Hepatocyte (in vitro differentiated cells): ENCODE measurements around the gene COMMD3. TPM values are rescaled to one million over a fixed set of nuclear protein-coding genes. Genes with fewer than 3 reads are reported as not detected.

ENCODE experiments used
- DNase-seq: peaks from one replicate; pipeline ENCODE4 v3.0.0-alpha.2; 2016; ENCODE audit warnings: low spot score
- H2AFZ ChIP-seq: fragments of 200-600 bp; sonication (generic); 2 replicates; pipeline ENCODE4 v1.6.0; 2016; ENCODE audit warnings: antibody characterized with exemption, mild to moderate bottlenecking
- H3K27ac ChIP-seq: fragments of 200-600 bp; sonication (generic); 2 replicates; pipeline ENCODE4 v1.5.1; 2016; ENCODE audit warnings: mild to moderate bottlenecking
- H3K27me3 ChIP-seq: fragments of 200-600 bp; sonication (generic); 2 replicates; pipeline ENCODE4 v1.6.1; 2016
- H3K36me3 ChIP-seq: fragments of 200-600 bp; sonication (generic); replicated peaks from 2 replicates; pipeline ENCODE4 v1.5.1; 2016; ENCODE audit warnings: low read depth; ENCODE audit not compliant: insufficient read depth
- H3K4me1 ChIP-seq: fragments of 200-600 bp; sonication (generic); 2 replicates; pipeline ENCODE4 v1.5.1; 2016; ENCODE audit warnings: mild to moderate bottlenecking, moderate library complexity; ENCODE audit not compliant: insufficient read depth
- H3K4me2 ChIP-seq: fragments of 200-600 bp; sonication (generic); 2 replicates; pipeline ENCODE4 v1.6.0; 2016
- H3K4me3 ChIP-seq: fragments of 200-600 bp; sonication (generic); 2 replicates; pipeline ENCODE4 v1.5.1; 2016; ENCODE audit warnings: mild to moderate bottlenecking
- H3K79me2 ChIP-seq: fragments of 200-600 bp; sonication (generic); 2 replicates; pipeline ENCODE4 v1.6.0; 2017; ENCODE audit warnings: mild to moderate bottlenecking
- H3K9me2 ChIP-seq: fragments of 200-600 bp; sonication (generic); replicated peaks from 2 replicates; pipeline ENCODE4 v1.6.0; 2017; ENCODE audit warnings: mild to moderate bottlenecking; ENCODE audit not compliant: insufficient read depth
- H3K9me3 ChIP-seq: fragments of 200-600 bp; sonication (generic); 2 replicates; pipeline ENCODE4 v1.5.1; 2016; ENCODE audit warnings: low read depth, mild to moderate bottlenecking
- H4K20me1 ChIP-seq: fragments of 200-600 bp; sonication (generic); 2 replicates; pipeline ENCODE4 v1.6.0; 2016; ENCODE audit warnings: mild to moderate bottlenecking; ENCODE audit not compliant: insufficient read depth, poor library complexity, severe bottlenecking
- CTCF ChIP-seq: fragments of 200-600 bp; sonication (generic); IDR thresholded peaks from 2 replicates; pipeline ENCODE4 v1.5.1; 2016; ENCODE audit warnings: antibody characterized with exemption, mild to moderate bottlenecking; ENCODE audit not compliant: poor library complexity
- EZH2 ChIP-seq: fragments of 200-600 bp; sonication (generic); IDR thresholded peaks from 2 replicates; pipeline ENCODE4 v1.6.1; 2016; ENCODE audit warnings: antibody characterized with exemption, mild to moderate bottlenecking, borderline replicate concordance
- EZH2phosphoT487 ChIP-seq: fragments of 200-600 bp; sonication (generic); IDR thresholded peaks from one replicate; pipeline ENCODE4 v1.6.1; 2018; ENCODE audit warnings: antibody characterized with exemption, mild to moderate bottlenecking, low read depth, moderate library complexity; ENCODE audit not compliant: unreplicated experiment, severe bottlenecking
- WGBS: methylation state at CpG from one replicate; pipeline ENCODE4 v1.1.6; 2016; ENCODE audit warnings: low lambda C conversion rate; ENCODE audit errors: missing lambda C conversion rate; 5-methylcytosine and 5-hydroxymethylcytosine counted together
- polyA plus RNA-seq: library from polyadenylated mRNA; unstranded; fragments of >200 nt; fragmentation: Nextera tagmentation; extraction: Ambion mirVana; gene quantifications from 2 replicates; pipeline ENCODE4 v1.2.1, GENCODE V29; 2016
- total RNA-seq: library from RNA; depleted of rRNA; stranded (reverse); fragments of >200 nt; gene quantifications from 2 replicates; pipeline ENCODE4 v1.2.3, GENCODE V29; 2014

COMMD3 gene
- total and polyA plus RNA-seq, 2 experiments from 2014 or later: 55.1 to 92.3 TPM

- H2AFZ ChIP-seq: peak overlapping the region; percentile 87
- DNase-seq: peak; percentile 84
- peaks cover 54% of the 10 kb centered on the region for H3K79me2 ChIP-seq
- H4K20me1 ChIP-seq: peaks cover 46% of the 10 kb centered on the region
- H3K9me2 ChIP-seq: no peaks in the 10 kb centered on the region
- H3K4me2 ChIP-seq: peak overlapping the region; percentile 75
- peaks cover 39% of the 10 kb centered on the region for H3K27me3 ChIP-seq
- H3K4me1 ChIP-seq: peaks cover 32% of the 10 kb centered on the region
- peak overlapping the region; percentile 76 for H3K4me3 ChIP-seq
- no peaks in the 10 kb centered on the region for H3K36me3 ChIP-seq
- WGBS: 0% methylated on average over 14 of the region's 114 CpGs
- H3K27ac ChIP-seq: peak overlapping the region; percentile 93
- TF ChIP-seq EZH2phosphoT487: no peak
- H3K9me3 ChIP-seq: no peaks in the 10 kb centered on the region
Observed at GRCh38 chr10:22321156-22321923, 5.2 kb downstream of the COMMD3 start.

GRCh38 chr10:22321924-22322640, 5.9 kb downstream of the COMMD3 start:
- peaks cover 48% of the 10 kb centered on the region for H4K20me1 ChIP-seq
- no peaks in the 10 kb centered on the region for H3K36me3 ChIP-seq
- TF ChIP-seq EZH2phosphoT487 (peak; percentile 100), CTCF (no peak), EZH2 (peak; percentile 100)
- H3K9me2 ChIP-seq: no peaks in the 10 kb centered on the region
- H3K4me2 ChIP-seq: peak overlapping the region; percentile 95
- H3K9me3 ChIP-seq: no peaks in the 10 kb centered on the region
- peak overlapping the region; percentile 71 for H2AFZ ChIP-seq
- peak overlapping the region; percentile 70 for H3K4me3 ChIP-seq
- H3K79me2 ChIP-seq: peaks cover 54% of the 10 kb centered on the region
- peaks cover 39% of the 10 kb centered on the region for H3K27me3 ChIP-seq
- no peak overlapping the region for H3K27ac ChIP-seq
- peak; percentile 48 for DNase-seq
- H3K4me1 ChIP-seq: peaks cover 32% of the 10 kb centered on the region
- 3% methylated on average over 19 of the region's 57 CpGs for WGBS

GRCh38 chr10:22322641-22323160, 6.5 kb downstream of the COMMD3 start:
- H3K27ac ChIP-seq: no peak overlapping the region
- peak overlapping the region; percentile 95 for H3K4me2 ChIP-seq
- peaks cover 49% of the 10 kb centered on the region for H3K79me2 ChIP-seq
- H2AFZ ChIP-seq: peak overlapping the region; percentile 71
- TF ChIP-seq CTCF (no peak), EZH2 (peak; percentile 23)
- H3K27me3 ChIP-seq: peaks cover 39% of the 10 kb centered on the region
- H4K20me1 ChIP-seq: peaks cover 47% of the 10 kb centered on the region
- WGBS: 36% methylated on average over 5 of the region's 5 CpGs
- peaks cover 26% of the 10 kb centered on the region for H3K4me1 ChIP-seq
- H3K9me3 ChIP-seq: no peaks in the 10 kb centered on the region
- H3K36me3 ChIP-seq: no peaks in the 10 kb centered on the region
- no peak for DNase-seq
- no peaks in the 10 kb centered on the region for H3K9me2 ChIP-seq
- H3K4me3 ChIP-seq: peak overlapping the region; percentile 70
